OCI-LY1 (cell line): Measurements from ENCODE around the gene ZNRF3.

Experiments used
- CTCF ChIP-seq: fragments of 200-600 bp; sonication (generic), shearing (Covaris generic); IDR thresholded peaks from 2 replicates; pipeline ENCODE4 v1.5.1; 2017; ENCODE audit warnings: mild to moderate bottlenecking, antibody characterized with exemption, low read length, moderate library complexity, mixed read lengths
- EZH2 ChIP-seq: fragments of 200-600 bp; sonication (generic), shearing (Covaris generic); IDR thresholded peaks from 2 replicates; pipeline ENCODE4 v1.8.0; 2017; ENCODE audit warnings: borderline replicate concordance, mixed run types, mild to moderate bottlenecking, antibody characterized with exemption, low read length, moderate library complexity, mixed read lengths

GRCh38 chr22:28891156-28891733, 7.9 kb downstream of the ZNRF3 start:
- TF ChIP-seq CTCF (no peak), EZH2 (no peak)
